CD4-positive, alpha-beta T cell treated with Interleukin-1 beta for 1 hour (primary cell): ENCODE measurements around the gene PTGDR.

Experiments used
- DNase-seq, 2 donors: peaks; one replicate each; pipeline ENCODE4 v3.0.0-alpha.2; 2020 to 2022

Gene PTGDR

DNA sequence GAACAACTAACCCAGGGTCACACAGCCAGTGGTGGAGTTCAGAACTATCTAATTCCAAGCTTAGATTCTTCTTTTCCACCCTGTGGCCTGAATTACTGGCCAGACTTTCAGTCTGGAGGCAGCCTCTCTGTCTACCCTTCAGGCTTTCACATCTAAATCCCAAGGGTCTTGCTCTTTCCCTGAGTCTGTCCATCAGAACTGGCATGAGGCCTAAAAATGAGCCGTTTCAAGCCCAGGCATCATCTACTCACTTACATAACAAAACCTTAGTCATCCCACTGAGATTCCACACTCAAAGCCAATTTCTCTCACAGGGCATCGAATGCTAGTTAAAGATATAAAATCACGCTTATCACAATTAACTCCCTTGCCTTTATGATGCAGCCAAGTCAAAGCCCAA lies 1.3 kb upstream of the PTGDR start:
- no peak for DNase-seq

- DNase-seq, result no peak
Observed at GRCh38 chr14:52266782-52267181, 716 bp upstream of the PTGDR start.

GRCh38 chr14:52268279-52269061 lies 972 bp downstream of the PTGDR start:
- DNase-seq, result peak in 1 of 2 donors; percentile 25

DNA sequence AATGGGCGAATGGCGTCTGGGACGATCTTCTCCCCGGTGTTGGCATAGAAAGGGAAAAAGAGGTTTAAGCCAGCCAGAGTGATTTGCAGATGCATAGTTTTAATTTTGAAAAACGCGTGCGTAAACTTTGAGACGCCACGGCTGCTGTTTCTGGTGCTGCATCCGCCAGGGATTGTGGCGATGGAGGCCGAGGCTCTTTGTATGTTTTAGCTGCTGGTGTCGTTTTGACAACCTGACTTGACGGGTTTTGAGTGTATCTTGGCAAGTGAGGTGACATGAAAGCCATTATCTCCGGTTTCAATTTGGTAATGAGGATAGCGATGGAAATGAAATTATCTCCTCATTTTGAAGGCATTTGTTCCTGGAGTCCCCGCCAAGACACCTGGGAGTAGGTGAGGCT lies 1.6 kb downstream of the PTGDR start:
- no peak for DNase-seq

- no peak for DNase-seq
Observed at GRCh38 chr14:52269982-52270381, 2.5 kb downstream of the PTGDR start.

DNA sequence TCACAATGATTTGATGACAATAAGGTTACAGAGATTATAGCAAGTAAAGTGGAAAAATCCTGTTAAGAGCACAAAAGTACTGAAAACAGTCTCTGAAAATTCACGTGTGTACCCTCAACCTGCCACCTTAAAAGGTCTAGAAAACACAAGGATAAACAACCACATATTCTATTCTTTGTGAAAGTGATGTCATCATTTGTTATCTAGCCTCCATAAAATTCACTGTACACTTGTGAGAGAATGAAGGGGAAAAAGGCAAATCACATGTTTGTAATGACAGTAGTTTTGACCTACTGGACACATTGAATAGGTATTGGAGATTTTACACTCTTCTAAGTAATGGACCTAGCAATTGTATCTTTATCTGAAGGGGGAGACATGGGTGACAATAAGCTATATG lies 4.0 kb downstream of the PTGDR start:
- DNase-seq, result no peak

GRCh38 chr14:52272375-52272774 lies 4.9 kb downstream of the PTGDR start:
- peak; percentile 19 to 70 for DNase-seq

DNA sequence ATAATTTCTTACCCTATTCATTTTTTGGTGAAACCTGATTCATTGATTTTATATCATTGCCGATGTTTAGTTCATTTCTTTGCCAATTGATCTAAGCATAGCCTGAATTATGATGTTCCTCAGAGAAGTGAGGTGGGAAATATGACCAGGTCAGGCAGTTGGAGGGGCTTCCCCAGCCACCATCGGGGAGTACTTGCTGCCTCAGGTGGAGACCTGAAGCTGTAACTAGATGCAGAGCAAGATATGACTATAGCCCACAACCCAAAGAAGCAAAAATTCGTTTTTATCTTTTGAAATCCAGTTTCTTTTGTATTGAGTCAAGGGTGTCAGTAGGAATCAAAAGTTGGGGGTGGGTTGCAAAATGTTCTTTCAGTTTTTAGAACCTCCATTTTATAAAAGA lies 7.9 kb downstream of the PTGDR start:
- DNase-seq, result no peak

DNA sequence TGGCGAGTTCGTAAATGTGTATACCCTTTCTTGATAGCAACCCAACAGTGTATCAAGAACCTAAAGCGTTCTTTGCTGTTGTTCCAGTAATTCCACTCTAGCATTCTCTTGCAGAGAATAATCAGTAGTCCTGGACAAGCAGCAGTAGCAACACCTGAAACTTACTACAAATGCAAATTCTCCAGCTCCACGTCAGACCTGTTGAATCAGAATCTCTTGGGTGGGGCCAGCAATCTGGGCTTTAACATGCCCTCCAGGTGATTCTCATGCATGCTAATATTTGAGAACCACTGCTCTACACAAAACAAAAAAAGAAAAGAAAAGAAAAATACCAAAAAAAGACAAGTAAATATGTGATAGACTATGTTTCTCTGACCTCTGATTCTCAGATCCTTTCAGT lies 10.1 kb downstream of the PTGDR start:
- DNase-seq, result no peak

- no peak for DNase-seq
Observed at GRCh38 chr14:52279408-52279807, 11.9 kb downstream of the PTGDR start.

DNA sequence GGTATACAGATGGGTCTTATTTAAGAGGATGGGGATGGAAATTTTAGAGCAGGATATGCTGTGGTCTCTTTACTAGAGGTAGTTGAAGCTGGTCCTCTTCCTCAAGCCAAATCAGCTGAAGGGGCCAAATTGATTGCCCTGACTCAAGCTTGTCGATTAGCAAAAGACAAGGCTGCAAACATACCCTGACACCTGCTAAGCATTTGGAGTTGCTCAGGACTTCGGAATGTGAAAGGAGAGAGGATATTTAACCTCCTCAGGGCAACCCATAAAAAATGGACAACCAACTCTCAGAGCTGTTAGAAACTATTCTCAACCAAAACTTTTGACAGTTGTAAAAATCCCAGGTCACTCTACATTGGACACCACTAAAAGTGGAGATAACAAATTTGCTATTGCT lies 15.6 kb downstream of the PTGDR start:
- no peak for DNase-seq

GRCh38 chr14:52286661-52287649 lies 19.5 kb downstream of the PTGDR start:
- DNase-seq, result no peak

GRCh38 chr14:52296378-52296777 lies 28.9 kb downstream of the PTGDR start:
- DNase-seq, result no peak

- DNase-seq, result no peak
Observed at GRCh38 chr14:52298795-52299194, 31.3 kb downstream of the PTGDR start.

- DNase-seq, result peak in 1 of 2 donors; percentile 73
Observed at GRCh38 chr14:52299692-52300278, 32.3 kb downstream of the PTGDR start.

- no peak for DNase-seq
Observed at GRCh38 chr14:52303236-52303635, 35.7 kb downstream of the PTGDR start.

- no peak for DNase-seq
Observed at GRCh38 chr14:52304248-52304904, 36.9 kb downstream of the PTGDR start.

- no peak for DNase-seq
Observed at GRCh38 chr14:52305014-52305413, 37.5 kb downstream of the PTGDR start.

- DNase-seq, result no peak
Observed at GRCh38 chr14:52307376-52307775, 39.9 kb downstream of the PTGDR start.

GRCh38 chr14:52307905-52308304 lies 40.4 kb downstream of the PTGDR start:
- no peak for DNase-seq

DNA sequence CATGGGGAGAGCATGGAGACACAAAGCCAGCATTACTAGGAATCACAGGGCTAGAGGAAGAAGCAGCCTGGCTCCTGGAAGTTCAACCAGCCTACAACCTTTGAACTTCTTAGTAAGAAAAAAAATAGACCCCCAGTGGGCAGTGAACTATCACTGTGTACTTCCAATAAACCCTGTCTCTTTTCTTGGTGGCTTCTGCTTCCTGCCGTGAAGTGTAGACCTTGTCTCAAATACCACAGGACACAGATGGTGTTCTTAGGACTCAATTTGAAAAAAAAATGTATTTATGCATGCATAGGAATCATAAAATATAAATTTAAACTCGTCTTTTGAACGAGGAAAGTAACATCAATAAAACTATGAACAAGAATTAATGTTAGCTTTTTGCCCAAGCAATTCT lies 43.0 kb downstream of the PTGDR start:
- no peak for DNase-seq

- no peak for DNase-seq
Observed at GRCh38 chr14:52312931-52313355, 45.4 kb downstream of the PTGDR start.

DNA sequence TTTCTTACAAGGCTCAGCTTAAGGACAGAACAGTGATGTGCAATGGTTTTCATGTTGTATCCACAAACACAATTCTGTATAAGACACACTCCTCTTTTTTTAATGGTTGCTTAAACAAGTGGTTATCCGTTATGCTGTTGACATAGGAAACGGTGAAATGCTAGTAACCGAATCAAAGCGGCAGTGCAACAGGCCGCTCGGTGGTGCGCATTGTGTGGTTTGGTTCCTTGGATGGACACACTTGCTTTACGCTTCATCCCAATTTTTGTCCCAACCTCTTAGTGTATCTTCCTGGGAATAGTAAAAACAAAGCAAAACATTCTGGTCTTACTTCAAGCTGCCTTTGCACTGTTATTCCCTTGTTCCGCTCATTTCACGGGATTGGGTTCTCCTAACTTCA lies 46.0 kb downstream of the PTGDR start:
- DNase-seq, result no peak
